GM23338 (cell line): ENCODE data around the gene IL31. TPM values are rescaled to one million over a fixed set of nuclear protein-coding genes. Genes with fewer than 3 reads are reported as not detected.
A peak's percentile ranks its signal among the peaks of the same experiment; 100 is the strongest.

Source experiments
- ATAC-seq: fragments of 200-7000 bp; cut with Tn5 transposase; 3 replicates; pipeline ENCODE4 v1.9.1; 2020
- DNase-seq: peaks from one replicate; pipeline ENCODE4 v3.0.0-alpha.2; 2015; ENCODE audit warnings: low spot score
- H2AFZ ChIP-seq: fragments of 200-600 bp; sonication (generic); 2 replicates; pipeline ENCODE4 v1.8.0; 2016; ENCODE audit warnings: antibody characterized with exemption, mild to moderate bottlenecking, moderate library complexity
- H3F3A ChIP-seq: fragments of 200-600 bp; sonication (generic); replicated peaks from 2 replicates; pipeline ENCODE4 v1.8.0; 2017; ENCODE audit warnings: antibody characterized with exemption, mixed run types, low read depth
- H3K27ac ChIP-seq: fragments of 200-600 bp; sonication (generic); 2 replicates; pipeline ENCODE4 v1.6.1; 2016; ENCODE audit warnings: low read depth
- H3K27me3 ChIP-seq: fragments of 200-600 bp; sonication (generic); 2 replicates; pipeline ENCODE4 v1.8.0; 2016; ENCODE audit warnings: mild to moderate bottlenecking, mixed run types, moderate library complexity; ENCODE audit not compliant: insufficient read depth
- H3K36me3 ChIP-seq: fragments of 200-600 bp; sonication (generic); 2 replicates; pipeline ENCODE4 v1.8.0; 2016; ENCODE audit warnings: mild to moderate bottlenecking; ENCODE audit not compliant: insufficient read depth
- H3K4me1 ChIP-seq: fragments of 200-600 bp; sonication (generic); 2 replicates; pipeline ENCODE4 v1.8.0; 2016; ENCODE audit warnings: mild to moderate bottlenecking, moderate library complexity; ENCODE audit not compliant: insufficient read depth
- H3K4me2 ChIP-seq: fragments of 200-600 bp; sonication (generic); 2 replicates; pipeline ENCODE4 v1.7.1; 2017; ENCODE audit warnings: mixed run types
- H3K4me3 ChIP-seq: fragments of 200-600 bp; sonication (generic); 2 replicates; pipeline ENCODE4 v1.6.1; 2016; ENCODE audit warnings: mixed run types
- H3K79me2 ChIP-seq: fragments of 200-600 bp; sonication (generic); replicated peaks from 2 replicates; pipeline ENCODE4 v1.8.0; 2017; ENCODE audit warnings: mild to moderate bottlenecking; ENCODE audit not compliant: insufficient read depth
- H3K9me2 ChIP-seq: fragments of 200-600 bp; sonication (generic); 2 replicates; pipeline ENCODE4 v1.8.0; 2017; ENCODE audit not compliant: insufficient read depth
- H4K20me1 ChIP-seq: fragments of 200-600 bp; sonication (generic); replicated peaks from 2 replicates; pipeline ENCODE4 v1.8.0; 2017; ENCODE audit warnings: mild to moderate bottlenecking; ENCODE audit not compliant: insufficient read depth
- H3K27ac Mint-ChIP-seq: 2 replicates; pipeline ENCODE4 v1.8.0; 2020; ENCODE audit warnings: inconsistent platforms, mild to moderate bottlenecking, moderate library complexity, mixed read lengths
- H3K27me3 Mint-ChIP-seq: 3 replicates; pipeline ENCODE4 v1.8.0; 2022; ENCODE audit warnings: low read depth, mild to moderate bottlenecking, moderate library complexity, mixed read lengths, inconsistent platforms; ENCODE audit not compliant: insufficient read depth, poor library complexity
- H3K36me3 Mint-ChIP-seq: 3 replicates; pipeline ENCODE4 v1.8.0; 2021; ENCODE audit warnings: low read depth, mild to moderate bottlenecking, inconsistent platforms, moderate library complexity, mixed read lengths
- H3K4me1 Mint-ChIP-seq: 3 replicates; pipeline ENCODE4 v1.8.0; 2020; ENCODE audit warnings: mild to moderate bottlenecking, inconsistent platforms, mixed read lengths
- H3K4me3 Mint-ChIP-seq: 3 replicates; pipeline ENCODE4 v1.8.0; 2021; ENCODE audit warnings: moderate library complexity, mild to moderate bottlenecking, inconsistent platforms, mixed read lengths
- H3K9me3 Mint-ChIP-seq: 3 replicates; pipeline ENCODE4 v1.8.0; 2020; ENCODE audit warnings: moderate library complexity, mild to moderate bottlenecking, inconsistent platforms, mixed read lengths
- CREB1 ChIP-seq: fragments of 250-450 bp; sonication (Bioruptor Pico); IDR thresholded peaks from 2 replicates; pipeline ENCODE4 v1.5.0; 2020; ENCODE audit warnings: low read depth, mild to moderate bottlenecking, moderate library complexity
- EZH2 ChIP-seq: fragments of 200-600 bp; sonication (generic); IDR thresholded peaks from one replicate; pipeline ENCODE4 v1.8.0; 2017; ENCODE audit warnings: antibody characterized with exemption, mild to moderate bottlenecking, low read depth; ENCODE audit not compliant: unreplicated experiment
- EZH2phosphoT487 ChIP-seq: fragments of 200-600 bp; sonication (generic); IDR thresholded peaks from one replicate; pipeline ENCODE4 v1.8.1; 2018; ENCODE audit warnings: antibody characterized with exemption; ENCODE audit not compliant: unreplicated experiment
- JUNB ChIP-seq: IDR thresholded peaks from one replicate; pipeline ENCODE4 v1.6.1; 2016; ENCODE audit warnings: antibody characterized with exemption; ENCODE audit not compliant: unreplicated experiment
- NANOG ChIP-seq: IDR thresholded peaks from 2 replicates; pipeline ENCODE4 v1.6.1; 2016; ENCODE audit warnings: antibody characterized with exemption, borderline replicate concordance
- POLR2AphosphoS5 ChIP-seq: IDR thresholded peaks from 2 replicates; pipeline ENCODE4 v1.6.1; 2016; ENCODE audit warnings: antibody characterized with exemption, low read depth
- STAT1 ChIP-seq: IDR thresholded peaks from one replicate; pipeline ENCODE4 v1.6.1; 2016; ENCODE audit warnings: antibody characterized with exemption; ENCODE audit not compliant: unreplicated experiment
- ZNF114 ChIP-seq: fragments of 250-450 bp; sonication (Bioruptor Pico); IDR thresholded peaks from 2 replicates; pipeline ENCODE4 v1.5.0; 2020; ENCODE audit warnings: mild to moderate bottlenecking, moderate library complexity
- ZNF331 ChIP-seq: fragments of 250-450 bp; sonication (Bioruptor Pico); IDR thresholded peaks from 2 replicates; pipeline ENCODE4 v1.5.0; 2020; ENCODE audit warnings: low read depth, mild to moderate bottlenecking, moderate library complexity
- polyA plus RNA-seq: library from polyadenylated mRNA; unstranded; fragments of >200 nt; fragmentation: Nextera tagmentation; extraction: Ambion mirVana; gene quantifications from 2 replicates; pipeline ENCODE4 v1.2.1, GENCODE V29; 2016
- total RNA-seq: library from RNA; depleted of rRNA; stranded (reverse); fragments of >200 nt; shearing (Covaris generic); gene quantifications from 2 replicates; pipeline ENCODE4 v1.2.3, GENCODE V29; 2014
- TF ChIP-seq, protein P1 (sequence below), 2 experiments: fragments of 200-600 bp in 1 of 2; sonication (generic) in 1 of 2; conservative IDR thresholded peaks; 2 replicates each; pipeline versions ENCODE4 v1.5.1 to v1.6.1; 2016 to 2017; ENCODE audit warnings: antibody characterized with exemption in 2 of 2, low read depth in 2 of 2, mild to moderate bottlenecking in 2 of 2, moderate library complexity in 1 of 2
- TF ChIP-seq, protein P2 (sequence below): IDR thresholded peaks from 2 replicates; pipeline ENCODE4 v1.6.1; 2016; ENCODE audit warnings: antibody characterized with exemption
- TF ChIP-seq, protein P3 (sequence below): fragments of 250-450 bp; sonication (Bioruptor Pico); IDR thresholded peaks from 2 replicates; pipeline ENCODE4 v1.5.0; 2020; ENCODE audit warnings: mild to moderate bottlenecking, moderate library complexity

IL31 gene
- total and polyA plus RNA-seq, 2 experiments from 2014 or later, result not detected

DNA sequence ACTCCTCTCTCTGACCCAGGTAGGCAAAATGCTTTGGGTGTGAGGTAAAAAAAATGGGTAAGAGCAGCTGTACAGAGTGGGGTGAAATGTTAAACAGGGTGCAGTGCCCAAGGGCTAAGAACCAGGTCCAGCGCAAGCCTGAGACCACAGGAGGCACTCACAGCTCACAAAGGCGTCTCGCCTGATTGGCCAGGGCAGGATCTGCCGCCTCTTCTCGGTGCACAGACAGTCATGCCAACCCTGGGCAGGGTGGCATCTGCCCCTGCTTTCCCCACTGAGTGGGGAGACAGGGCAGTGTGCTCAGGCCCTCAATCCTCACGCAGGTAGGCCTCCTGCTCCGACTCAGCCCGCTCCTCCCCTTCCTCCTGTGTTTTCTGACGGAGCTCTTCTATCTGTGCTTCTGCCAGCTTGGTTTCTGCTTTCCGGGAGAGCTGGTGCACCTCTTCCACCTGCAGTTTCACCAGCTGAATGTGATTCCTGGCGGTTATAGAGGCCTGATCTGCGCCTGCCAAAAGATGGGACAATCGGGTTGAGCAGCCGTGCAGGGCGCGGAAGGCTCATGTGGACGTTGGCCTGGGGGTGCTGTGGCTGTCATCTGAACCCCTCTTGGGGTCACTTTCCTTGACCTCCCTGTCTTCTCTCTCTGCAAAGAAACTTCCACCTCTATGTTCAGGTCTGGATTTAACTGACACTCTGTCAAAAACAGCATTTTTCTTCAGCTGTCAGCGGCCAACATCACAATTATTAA is 34.2 kb upstream of the IL31 start:
- TF ChIP-seq STAT1, result no peak
- no peak for TF ChIP-seq EZH2phosphoT487
- H3K27me3 ChIP-seq, result peaks cover 30% of the 10 kb centered on the region
- DNase-seq (no peak), ATAC-seq (no peak)
- H3K27me3 Mint-ChIP-seq, result peaks cover 29% of the 10 kb centered on the region
- H3K4me2 ChIP-seq, result no peak overlapping the region
- H3K9me2 ChIP-seq, result no peaks in the 10 kb centered on the region
- H3K4me1 Mint-ChIP-seq, result peaks cover 24% of the 10 kb centered on the region
- no peak overlapping the region for H3K27ac ChIP-seq
- 0 out of 2 replicates have a peak overlapping the region, but pooled peaks have one; percentile 2 for H3K27ac Mint-ChIP-seq
- peaks cover 45% of the 10 kb centered on the region for H3K36me3 Mint-ChIP-seq
- H4K20me1 ChIP-seq, result peaks cover 29% of the 10 kb centered on the region
- peaks cover 45% of the 10 kb centered on the region for H3K36me3 ChIP-seq
- no peak overlapping the region for H3K4me3 ChIP-seq
- H3F3A ChIP-seq, result peaks cover 20% of the 10 kb centered on the region
- H3K79me2 ChIP-seq, result no peaks in the 10 kb centered on the region
- H3K4me1 ChIP-seq, result peaks cover 11% of the 10 kb centered on the region; the same call in 1 of the 2 replicates
- no peaks in the 10 kb centered on the region for H3K9me3 Mint-ChIP-seq
- no peak overlapping the region; the same call in 2 of the 3 replicates for H3K4me3 Mint-ChIP-seq
- no peak overlapping the region for H2AFZ ChIP-seq

DNA sequence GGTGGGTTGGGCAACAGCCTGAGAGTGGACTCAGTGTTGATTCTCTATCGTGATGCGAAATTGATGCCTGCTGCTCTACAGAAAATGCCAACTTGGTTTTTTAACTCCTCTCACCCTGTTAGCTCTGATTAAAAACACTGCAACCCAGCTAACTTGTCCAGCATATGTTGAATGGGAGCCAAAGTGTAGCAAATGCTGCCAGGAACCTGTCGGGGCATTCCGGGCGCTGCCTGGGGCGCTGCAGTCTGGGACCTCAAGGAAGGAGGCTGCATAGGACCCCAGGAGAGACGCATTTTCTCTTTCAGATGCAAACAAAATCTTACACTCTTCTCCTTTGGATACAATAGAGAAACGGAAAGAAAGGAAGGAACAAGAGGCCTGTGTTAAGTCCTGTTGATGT is 33.4 kb upstream of the IL31 start:
- 0 out of 2 replicates have a peak overlapping the region, but pooled peaks have one; percentile 2 for H3K27ac Mint-ChIP-seq
- H3K36me3 Mint-ChIP-seq, result peaks cover 40% of the 10 kb centered on the region
- ATAC-seq (no peak), DNase-seq (no peak)
- no peak overlapping the region for H3K4me2 ChIP-seq
- no peak overlapping the region for H2AFZ ChIP-seq
- no peaks in the 10 kb centered on the region for H3K79me2 ChIP-seq
- H3K36me3 ChIP-seq, result peaks cover 40% of the 10 kb centered on the region
- peaks cover 29% of the 10 kb centered on the region for H4K20me1 ChIP-seq
- peaks cover 20% of the 10 kb centered on the region for H3F3A ChIP-seq
- no peaks in the 10 kb centered on the region for H3K9me2 ChIP-seq
- H3K4me1 ChIP-seq, result peaks cover 11% of the 10 kb centered on the region; the same call in 1 of the 2 replicates
- no peaks in the 10 kb centered on the region for H3K9me3 Mint-ChIP-seq
- H3K4me3 ChIP-seq, result no peak overlapping the region
- H3K27me3 Mint-ChIP-seq, result peaks cover 37% of the 10 kb centered on the region
- H3K4me3 Mint-ChIP-seq, result no peak overlapping the region
- peaks cover 24% of the 10 kb centered on the region for H3K4me1 Mint-ChIP-seq
- H3K27me3 ChIP-seq, result peaks cover 39% of the 10 kb centered on the region
- no peak overlapping the region; the same call in 1 of the 2 replicates for H3K27ac ChIP-seq
- TF ChIP-seq EZH2 (no peak), JUNB (no peak), CREB1 (CRISPR knock-in tag) (no peak), POLR2AphosphoS5 (no peak), ZNF114 (CRISPR knock-in tag) (no peak), NANOG (no peak), ZNF331 (CRISPR knock-in tag) (no peak), STAT1 (no peak), EZH2phosphoT487 (no peak)
- TF ChIP-seq, protein P1, sequence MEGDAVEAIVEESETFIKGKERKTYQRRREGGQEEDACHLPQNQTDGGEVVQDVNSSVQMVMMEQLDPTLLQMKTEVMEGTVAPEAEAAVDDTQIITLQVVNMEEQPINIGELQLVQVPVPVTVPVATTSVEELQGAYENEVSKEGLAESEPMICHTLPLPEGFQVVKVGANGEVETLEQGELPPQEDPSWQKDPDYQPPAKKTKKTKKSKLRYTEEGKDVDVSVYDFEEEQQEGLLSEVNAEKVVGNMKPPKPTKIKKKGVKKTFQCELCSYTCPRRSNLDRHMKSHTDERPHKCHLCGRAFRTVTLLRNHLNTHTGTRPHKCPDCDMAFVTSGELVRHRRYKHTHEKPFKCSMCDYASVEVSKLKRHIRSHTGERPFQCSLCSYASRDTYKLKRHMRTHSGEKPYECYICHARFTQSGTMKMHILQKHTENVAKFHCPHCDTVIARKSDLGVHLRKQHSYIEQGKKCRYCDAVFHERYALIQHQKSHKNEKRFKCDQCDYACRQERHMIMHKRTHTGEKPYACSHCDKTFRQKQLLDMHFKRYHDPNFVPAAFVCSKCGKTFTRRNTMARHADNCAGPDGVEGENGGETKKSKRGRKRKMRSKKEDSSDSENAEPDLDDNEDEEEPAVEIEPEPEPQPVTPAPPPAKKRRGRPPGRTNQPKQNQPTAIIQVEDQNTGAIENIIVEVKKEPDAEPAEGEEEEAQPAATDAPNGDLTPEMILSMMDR (conservative IDR thresholded peaks at IDR 0.05; ENCODE audit: low read depth in 2 of 2), result no peak
- TF ChIP-seq, protein P2, sequence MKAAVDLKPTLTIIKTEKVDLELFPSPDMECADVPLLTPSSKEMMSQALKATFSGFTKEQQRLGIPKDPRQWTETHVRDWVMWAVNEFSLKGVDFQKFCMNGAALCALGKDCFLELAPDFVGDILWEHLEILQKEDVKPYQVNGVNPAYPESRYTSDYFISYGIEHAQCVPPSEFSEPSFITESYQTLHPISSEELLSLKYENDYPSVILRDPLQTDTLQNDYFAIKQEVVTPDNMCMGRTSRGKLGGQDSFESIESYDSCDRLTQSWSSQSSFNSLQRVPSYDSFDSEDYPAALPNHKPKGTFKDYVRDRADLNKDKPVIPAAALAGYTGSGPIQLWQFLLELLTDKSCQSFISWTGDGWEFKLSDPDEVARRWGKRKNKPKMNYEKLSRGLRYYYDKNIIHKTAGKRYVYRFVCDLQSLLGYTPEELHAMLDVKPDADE, result no peak
- TF ChIP-seq, protein P3, sequence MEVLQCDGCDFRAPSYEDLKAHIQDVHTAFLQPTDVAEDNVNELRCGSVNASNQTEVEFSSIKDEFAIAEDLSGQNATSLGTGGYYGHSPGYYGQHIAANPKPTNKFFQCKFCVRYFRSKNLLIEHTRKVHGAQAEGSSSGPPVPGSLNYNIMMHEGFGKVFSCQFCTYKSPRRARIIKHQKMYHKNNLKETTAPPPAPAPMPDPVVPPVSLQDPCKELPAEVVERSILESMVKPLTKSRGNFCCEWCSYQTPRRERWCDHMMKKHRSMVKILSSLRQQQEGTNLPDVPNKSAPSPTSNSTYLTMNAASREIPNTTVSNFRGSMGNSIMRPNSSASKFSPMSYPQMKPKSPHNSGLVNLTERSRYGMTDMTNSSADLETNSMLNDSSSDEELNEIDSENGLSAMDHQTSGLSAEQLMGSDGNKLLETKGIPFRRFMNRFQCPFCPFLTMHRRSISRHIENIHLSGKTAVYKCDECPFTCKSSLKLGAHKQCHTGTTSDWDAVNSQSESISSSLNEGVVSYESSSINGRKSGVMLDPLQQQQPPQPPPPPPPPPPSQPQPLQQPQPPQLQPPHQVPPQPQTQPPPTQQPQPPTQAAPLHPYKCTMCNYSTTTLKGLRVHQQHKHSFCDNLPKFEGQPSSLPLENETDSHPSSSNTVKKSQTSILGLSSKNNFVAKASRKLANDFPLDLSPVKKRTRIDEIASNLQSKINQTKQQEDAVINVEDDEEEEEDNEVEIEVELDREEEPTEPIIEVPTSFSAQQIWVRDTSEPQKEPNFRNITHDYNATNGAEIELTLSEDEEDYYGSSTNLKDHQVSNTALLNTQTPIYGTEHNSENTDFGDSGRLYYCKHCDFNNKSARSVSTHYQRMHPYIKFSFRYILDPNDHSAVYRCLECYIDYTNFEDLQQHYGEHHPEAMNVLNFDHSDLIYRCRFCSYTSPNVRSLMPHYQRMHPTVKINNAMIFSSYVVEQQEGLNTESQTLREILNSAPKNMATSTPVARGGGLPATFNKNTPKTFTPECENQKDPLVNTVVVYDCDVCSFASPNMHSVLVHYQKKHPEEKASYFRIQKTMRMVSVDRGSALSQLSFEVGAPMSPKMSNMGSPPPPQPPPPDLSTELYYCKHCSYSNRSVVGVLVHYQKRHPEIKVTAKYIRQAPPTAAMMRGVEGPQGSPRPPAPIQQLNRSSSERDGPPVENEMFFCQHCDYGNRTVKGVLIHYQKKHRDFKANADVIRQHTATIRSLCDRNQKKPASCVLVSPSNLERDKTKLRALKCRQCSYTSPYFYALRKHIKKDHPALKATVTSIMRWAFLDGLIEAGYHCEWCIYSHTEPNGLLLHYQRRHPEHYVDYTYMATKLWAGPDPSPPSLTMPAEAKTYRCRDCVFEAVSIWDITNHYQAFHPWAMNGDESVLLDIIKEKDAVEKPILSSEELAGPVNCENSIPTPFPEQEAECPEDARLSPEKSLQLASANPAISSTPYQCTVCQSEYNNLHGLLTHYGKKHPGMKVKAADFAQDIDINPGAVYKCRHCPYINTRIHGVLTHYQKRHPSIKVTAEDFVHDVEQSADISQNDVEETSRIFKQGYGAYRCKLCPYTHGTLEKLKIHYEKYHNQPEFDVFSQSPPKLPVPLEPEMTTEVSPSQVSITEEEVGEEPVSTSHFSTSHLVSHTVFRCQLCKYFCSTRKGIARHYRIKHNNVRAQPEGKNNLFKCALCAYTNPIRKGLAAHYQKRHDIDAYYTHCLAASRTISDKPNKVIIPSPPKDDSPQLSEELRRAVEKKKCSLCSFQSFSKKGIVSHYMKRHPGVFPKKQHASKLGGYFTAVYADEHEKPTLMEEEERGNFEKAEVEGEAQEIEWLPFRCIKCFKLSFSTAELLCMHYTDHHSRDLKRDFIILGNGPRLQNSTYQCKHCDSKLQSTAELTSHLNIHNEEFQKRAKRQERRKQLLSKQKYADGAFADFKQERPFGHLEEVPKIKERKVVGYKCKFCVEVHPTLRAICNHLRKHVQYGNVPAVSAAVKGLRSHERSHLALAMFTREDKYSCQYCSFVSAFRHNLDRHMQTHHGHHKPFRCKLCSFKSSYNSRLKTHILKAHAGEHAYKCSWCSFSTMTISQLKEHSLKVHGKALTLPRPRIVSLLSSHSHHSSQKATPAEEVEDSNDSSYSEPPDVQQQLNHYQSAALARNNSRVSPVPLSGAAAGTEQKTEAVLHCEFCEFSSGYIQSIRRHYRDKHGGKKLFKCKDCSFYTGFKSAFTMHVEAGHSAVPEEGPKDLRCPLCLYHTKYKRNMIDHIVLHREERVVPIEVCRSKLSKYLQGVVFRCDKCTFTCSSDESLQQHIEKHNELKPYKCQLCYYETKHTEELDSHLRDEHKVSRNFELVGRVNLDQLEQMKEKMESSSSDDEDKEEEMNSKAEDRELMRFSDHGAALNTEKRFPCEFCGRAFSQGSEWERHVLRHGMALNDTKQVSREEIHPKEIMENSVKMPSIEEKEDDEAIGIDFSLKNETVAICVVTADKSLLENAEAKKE (CRISPR knock-in tag), result no peak
